ENCODE data around the gene LAT. TPM values are rescaled to one million over a fixed set of nuclear protein-coding genes. Genes with fewer than 3 reads are reported as not detected.

The LAT gene
- total RNA-seq, 1 experiment from 2014 or later: 3.3 TPM

DNA sequence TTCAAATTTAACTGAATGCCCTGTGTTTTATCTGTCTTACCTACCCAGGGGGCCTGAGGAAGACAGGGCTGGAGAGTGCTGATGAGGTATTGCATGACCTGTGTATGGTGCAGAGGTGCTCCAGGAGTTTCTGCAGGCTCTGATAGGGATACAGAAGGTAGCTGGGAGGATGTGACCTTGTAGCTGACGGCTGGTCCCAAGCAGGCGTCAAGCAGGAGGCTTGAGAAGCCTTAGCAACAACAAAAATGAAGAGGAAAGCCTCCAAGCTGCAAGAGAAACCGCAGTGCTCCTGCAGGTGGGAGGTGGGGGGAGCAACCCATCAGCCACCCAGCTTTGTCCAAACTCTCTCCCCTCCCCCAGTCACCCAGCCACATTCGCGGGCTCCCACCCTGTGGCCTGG is 40.4 kb downstream of the LAT start:
- H3K4me3 ChIP-seq (replicated peaks in 1 of 2; ENCODE audit: low read depth in 1 of 2, low read length in 2 of 2): no peak overlapping the region
- RAD21 ChIA-PET (ENCODE audit: low non-redundant PET in 1 of 2, low total read pairs in 2 of 2, uncharacterized antibody in 2 of 2, unreplicated experiment in 2 of 2): no interaction called here
- CTCF ChIA-PET: no interaction called here
- no peak overlapping the region for H3K4me2 ChIP-seq (ENCODE audit: low read length)
- no peaks in the 10 kb centered on the region for H3K27me3 ChIP-seq (ENCODE audit: insufficient read depth, low read length)
- intact Hi-C loops (cut with micrococcal nuclease): no loop called here
- no peaks in the 10 kb centered on the region for H3K9me3 ChIP-seq (ENCODE audit: control insufficient read depth in 1 of 2, insufficient read depth in 1 of 2, low read depth in 1 of 2, low read length in 2 of 2)
- BruUV-seq (replicated peaks): no TSS peak
- H4K20me1 ChIP-seq (ENCODE audit: insufficient read depth): no peaks in the 10 kb centered on the region
- ATAC-seq: no peak
- no peaks in the 10 kb centered on the region for H3K79me2 ChIP-seq (ENCODE audit: insufficient read depth, low read length)
- no peak overlapping the region for H3K9ac ChIP-seq (ENCODE audit: low read length)
- H3K27ac ChIP-seq (ENCODE audit: low read depth, low read length): no peak overlapping the region
- peaks cover 9 to 19% of the 10 kb centered on the region in 2 experiments for H3K4me1 ChIP-seq (ENCODE audit: control insufficient read depth in 1 of 2, insufficient read depth in 2 of 2, low read length in 2 of 2)
- H2AFZ ChIP-seq (ENCODE audit: low read depth, low read length, poor library complexity, severe bottlenecking): no peak overlapping the region
- no peaks in the 10 kb centered on the region for H3K9me2 ChIP-seq (ENCODE audit: insufficient read depth)
- TF ChIP-seq ELF1 (IDR thresholded peaks at IDR 0.05; ENCODE audit: borderline replicate concordance, low read depth) (no peak), POLR2AphosphoS5 (IDR thresholded peaks at IDR 0.05; ENCODE audit: low read depth, low read length) (no peak), EZH2 (IDR thresholded peaks at IDR 0.05) (no peak), RAD21 (IDR thresholded peaks at IDR 0.05; ENCODE audit: low read depth) (no peak), EZH2phosphoT487 (IDR thresholded peaks at IDR 0.05; ENCODE audit: borderline replicate concordance) (no peak), FOSL1 (IDR thresholded peaks at IDR 0.05; ENCODE audit: low read depth) (no peak), MAX (IDR thresholded peaks at IDR 0.05) (no peak), SP1 (IDR thresholded peaks at IDR 0.05; ENCODE audit: low read depth) (no peak), EGR1 (IDR thresholded peaks at IDR 0.05; ENCODE audit: low read depth) (no peak)
- TF ChIP-seq, protein P1, sequence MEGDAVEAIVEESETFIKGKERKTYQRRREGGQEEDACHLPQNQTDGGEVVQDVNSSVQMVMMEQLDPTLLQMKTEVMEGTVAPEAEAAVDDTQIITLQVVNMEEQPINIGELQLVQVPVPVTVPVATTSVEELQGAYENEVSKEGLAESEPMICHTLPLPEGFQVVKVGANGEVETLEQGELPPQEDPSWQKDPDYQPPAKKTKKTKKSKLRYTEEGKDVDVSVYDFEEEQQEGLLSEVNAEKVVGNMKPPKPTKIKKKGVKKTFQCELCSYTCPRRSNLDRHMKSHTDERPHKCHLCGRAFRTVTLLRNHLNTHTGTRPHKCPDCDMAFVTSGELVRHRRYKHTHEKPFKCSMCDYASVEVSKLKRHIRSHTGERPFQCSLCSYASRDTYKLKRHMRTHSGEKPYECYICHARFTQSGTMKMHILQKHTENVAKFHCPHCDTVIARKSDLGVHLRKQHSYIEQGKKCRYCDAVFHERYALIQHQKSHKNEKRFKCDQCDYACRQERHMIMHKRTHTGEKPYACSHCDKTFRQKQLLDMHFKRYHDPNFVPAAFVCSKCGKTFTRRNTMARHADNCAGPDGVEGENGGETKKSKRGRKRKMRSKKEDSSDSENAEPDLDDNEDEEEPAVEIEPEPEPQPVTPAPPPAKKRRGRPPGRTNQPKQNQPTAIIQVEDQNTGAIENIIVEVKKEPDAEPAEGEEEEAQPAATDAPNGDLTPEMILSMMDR (IDR thresholded peaks at IDR 0.05 in 2 of 3, conservative IDR thresholded peaks at IDR 0.05 in 1 of 3; ENCODE audit: borderline replicate concordance in 1 of 3, insufficient read depth in 1 of 3, low read depth in 2 of 3, low read length in 2 of 3): no peak
- TF ChIP-seq, protein P2, sequence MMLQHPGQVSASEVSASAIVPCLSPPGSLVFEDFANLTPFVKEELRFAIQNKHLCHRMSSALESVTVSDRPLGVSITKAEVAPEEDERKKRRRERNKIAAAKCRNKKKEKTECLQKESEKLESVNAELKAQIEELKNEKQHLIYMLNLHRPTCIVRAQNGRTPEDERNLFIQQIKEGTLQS (IDR thresholded peaks at IDR 0.05): no peak
- no peaks in the 10 kb centered on the region for H3K36me3 ChIP-seq (ENCODE audit: control insufficient read depth in 1 of 2, insufficient read depth in 2 of 2, low read length in 2 of 2)
- POLR2A ChIA-PET: no interaction called here
- no peak for DNase-seq (ENCODE audit: low read depth, low spot score)

All from HCT116 (cell line).